Muscle of leg (tissue), 11 donors: ENCODE measurements around the gene RADIL. TPM values are rescaled to one million over a fixed set of nuclear protein-coding genes. Genes with fewer than 3 reads are reported as not detected.
A peak's percentile ranks its signal among the peaks of the same experiment; 100 is the strongest.

Experiments used
- DNase-seq: peaks from one replicate; pipeline ENCODE4 v3.0.0; 2013
- H3K27ac ChIP-seq: one replicate; pipeline ENCODE4 v1.5.1; 2013; ENCODE audit warnings: mild to moderate bottlenecking, low read length, control low read depth
- H3K27me3 ChIP-seq: one replicate; pipeline ENCODE4 v1.6.1; 2013; ENCODE audit warnings: low read length; ENCODE audit not compliant: control insufficient read depth, insufficient read depth
- H3K36me3 ChIP-seq: one replicate; pipeline ENCODE4 v1.6.1; 2013; ENCODE audit warnings: low read length; ENCODE audit not compliant: control insufficient read depth, insufficient read depth
- H3K4me1 ChIP-seq: one replicate; pipeline ENCODE4 v1.6.1; 2013; ENCODE audit warnings: low read length; ENCODE audit not compliant: control insufficient read depth, insufficient read depth
- H3K4me3 ChIP-seq: one replicate; pipeline ENCODE4 v1.5.1; 2013; ENCODE audit warnings: low read length, control low read depth
- H3K9me3 ChIP-seq: replicated peaks from 2 replicates; pipeline ENCODE4 v1.6.1; 2013; ENCODE audit warnings: low read depth, low read length; ENCODE audit not compliant: control insufficient read depth
- WGBS: methylation state at CpG from one replicate; pipeline ENCODE4 v1.1.5; 2013; ENCODE audit warnings: missing lambda C conversion rate; ENCODE audit not compliant: insufficient coverage; 5-methylcytosine and 5-hydroxymethylcytosine counted together
- polyA plus RNA-seq, 8 donors: library from polyadenylated mRNA; unstranded; fragments of 120-200 nt; gene quantifications; one replicate each; pipeline versions ENCODE4 v1.2.1 to v1.2.3, GENCODE V29; 2013; ENCODE audit warnings: inconsistent platforms in 1 of 8, low replicate concordance in 1 of 8; ENCODE audit not compliant: insufficient read length in 8 of 8, insufficient read depth in 1 of 8
- total RNA-seq: library from RNA; stranded (reverse); fragments of 120-200 nt; gene quantifications from one replicate; pipeline ENCODE4 v1.2.4, GENCODE V29; 2013

The RADIL gene
- total and polyA plus RNA-seq, 9 donors, result 3.0 to 5.3 (median 3.6) TPM

DNA sequence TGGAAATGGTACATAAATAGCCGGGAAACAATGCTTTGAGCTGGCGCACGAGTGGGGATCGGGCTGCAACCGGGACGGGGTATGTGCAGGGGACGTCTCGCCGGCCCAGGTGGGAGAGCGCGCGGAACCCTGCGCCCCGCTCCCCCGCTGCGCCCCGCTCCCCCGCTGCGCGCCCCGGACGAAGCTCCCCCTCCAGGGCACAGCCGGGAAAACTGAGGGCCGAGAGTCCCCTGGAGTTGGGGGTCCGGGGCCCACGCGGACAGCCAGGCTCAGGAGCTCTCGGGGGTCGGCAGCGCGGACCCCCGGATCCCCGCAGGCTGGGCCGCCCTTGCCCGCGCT, 514 bp downstream of the RADIL start:
- Histone ChIP-seq H3K36me3 (no peaks in the 10 kb centered on the region), H3K4me1 (peaks cover 22% of the 10 kb centered on the region), H3K9me3 (no peaks in the 10 kb centered on the region), H3K4me3 (peak overlapping the region; percentile 34), H3K27ac (peak overlapping the region; percentile 94), H3K27me3 (peaks cover 16% of the 10 kb centered on the region)
- no peak for DNase-seq
- WGBS, result under 1% methylated on average over 36 of the region's 36 CpGs

DNA sequence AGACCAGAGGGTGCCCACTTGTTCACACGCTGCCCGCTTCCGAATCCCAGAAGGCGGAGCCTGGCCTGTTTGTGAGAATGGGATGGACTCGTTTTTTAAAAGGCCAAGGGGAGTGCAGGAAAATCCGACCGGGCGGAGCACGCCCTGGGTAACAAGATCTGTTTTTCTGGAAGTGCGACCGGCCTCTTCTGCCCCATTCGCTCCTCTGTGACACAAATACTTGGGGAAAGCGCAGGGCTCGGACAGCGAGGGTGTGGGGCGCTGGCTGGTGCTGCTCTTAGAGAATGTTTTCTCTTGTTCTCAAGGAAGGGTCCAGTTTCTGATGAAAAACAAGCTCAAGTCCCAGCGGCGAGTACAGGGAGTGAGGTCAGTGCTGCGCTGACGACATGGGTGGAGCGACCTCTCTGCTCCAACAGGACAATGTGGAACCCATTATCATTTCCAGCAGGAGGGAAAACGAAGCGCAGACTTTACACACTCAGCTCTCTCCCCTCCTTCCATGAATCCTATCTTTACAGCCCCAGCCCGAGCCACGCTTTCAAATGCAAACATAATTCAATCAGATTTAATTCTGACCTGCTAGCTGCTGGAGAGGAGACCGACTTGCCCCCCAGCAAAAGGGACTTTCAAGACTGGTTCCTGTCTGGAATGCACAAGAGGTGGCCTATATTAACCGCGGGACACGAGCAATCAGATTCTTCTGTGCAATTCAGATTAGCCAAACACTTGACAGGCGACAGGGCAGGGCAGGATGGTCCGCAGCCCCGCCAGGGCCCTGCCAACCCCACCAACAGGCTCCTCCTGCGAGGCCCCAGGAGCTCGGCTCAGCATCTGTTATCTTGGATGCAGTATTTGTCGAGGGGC, 1.1 kb downstream of the RADIL start:
- peak; percentile 96 for DNase-seq
- H3K36me3 ChIP-seq, result no peaks in the 10 kb centered on the region
- peaks cover 22% of the 10 kb centered on the region for H3K4me1 ChIP-seq
- H3K27ac ChIP-seq, result peak overlapping the region; percentile 94
- H3K27me3 ChIP-seq, result peaks cover 16% of the 10 kb centered on the region
- 2% methylated on average over 29 of the region's 35 CpGs for WGBS
- H3K4me3 ChIP-seq, result peak overlapping the region; percentile 34
- H3K9me3 ChIP-seq, result no peaks in the 10 kb centered on the region

DNA sequence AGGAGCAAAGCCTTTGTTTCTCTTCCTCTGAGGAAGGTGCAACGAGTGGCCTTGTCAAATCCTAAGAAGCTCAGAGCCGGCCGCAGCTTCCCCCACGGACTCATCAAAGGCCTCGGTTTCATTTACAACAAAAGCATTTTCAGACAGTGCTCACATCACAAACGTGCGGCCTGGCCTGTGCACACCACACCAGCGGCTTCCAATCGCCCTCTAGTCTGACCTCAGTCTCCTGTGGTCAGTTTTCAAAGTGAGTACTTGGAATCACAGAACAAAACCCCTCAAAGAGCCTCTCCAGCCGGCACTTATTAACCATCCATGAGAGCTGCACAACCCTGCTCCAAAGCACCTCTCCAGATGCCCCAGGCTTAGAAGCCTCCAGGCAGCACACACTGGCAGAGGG, 3.3 kb downstream of the RADIL start:
- Histone ChIP-seq H3K27ac (no peak overlapping the region), H3K36me3 (peaks cover 6% of the 10 kb centered on the region), H3K9me3 (no peaks in the 10 kb centered on the region), H3K4me1 (peaks cover 22% of the 10 kb centered on the region), H3K27me3 (peaks cover 16% of the 10 kb centered on the region), H3K4me3 (no peak overlapping the region)
- DNase-seq, result peak; percentile 32
- 8% methylated on average over 10 of the region's 10 CpGs for WGBS

DNA sequence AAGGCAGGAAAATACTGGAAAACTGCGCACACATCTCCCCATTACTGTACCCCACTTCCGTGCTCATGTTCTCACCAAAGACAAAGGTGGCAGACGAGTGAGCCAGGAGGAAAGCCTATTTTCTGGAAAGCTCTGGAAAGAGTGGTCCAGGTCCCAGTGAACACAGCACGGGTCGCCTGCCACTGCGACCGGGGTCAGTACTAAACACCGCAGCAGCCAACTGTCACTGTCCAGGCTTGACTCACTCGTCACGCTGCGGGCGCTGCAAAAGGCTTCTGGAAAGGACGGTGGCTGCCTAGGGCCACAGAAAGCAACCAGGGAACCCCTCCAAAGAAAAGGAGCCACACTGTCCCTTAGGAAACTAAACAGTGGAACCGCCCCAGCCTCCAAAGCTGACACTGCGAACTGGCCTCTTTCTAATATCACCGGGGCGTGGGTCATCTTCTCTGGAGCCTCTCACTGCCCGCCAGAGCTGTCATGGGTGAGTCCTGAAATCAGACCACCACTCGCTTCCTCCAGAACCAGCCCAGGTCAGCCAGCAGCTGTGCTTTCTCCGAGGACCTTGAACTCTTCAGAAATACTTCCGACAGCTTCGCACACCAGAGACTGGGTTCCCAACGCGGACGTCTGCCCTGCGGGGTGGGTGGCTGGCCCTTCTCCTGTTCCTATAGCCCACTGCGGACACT, 4.0 kb downstream of the RADIL start:
- Histone ChIP-seq H3K27me3 (peaks cover 16% of the 10 kb centered on the region), H3K36me3 (peaks cover 6% of the 10 kb centered on the region), H3K27ac (no peak overlapping the region), H3K9me3 (no peaks in the 10 kb centered on the region), H3K4me3 (no peak overlapping the region), H3K4me1 (peaks cover 22% of the 10 kb centered on the region)
- WGBS, result 70% methylated on average over 26 of the region's 27 CpGs
- DNase-seq, result no peak

DNA sequence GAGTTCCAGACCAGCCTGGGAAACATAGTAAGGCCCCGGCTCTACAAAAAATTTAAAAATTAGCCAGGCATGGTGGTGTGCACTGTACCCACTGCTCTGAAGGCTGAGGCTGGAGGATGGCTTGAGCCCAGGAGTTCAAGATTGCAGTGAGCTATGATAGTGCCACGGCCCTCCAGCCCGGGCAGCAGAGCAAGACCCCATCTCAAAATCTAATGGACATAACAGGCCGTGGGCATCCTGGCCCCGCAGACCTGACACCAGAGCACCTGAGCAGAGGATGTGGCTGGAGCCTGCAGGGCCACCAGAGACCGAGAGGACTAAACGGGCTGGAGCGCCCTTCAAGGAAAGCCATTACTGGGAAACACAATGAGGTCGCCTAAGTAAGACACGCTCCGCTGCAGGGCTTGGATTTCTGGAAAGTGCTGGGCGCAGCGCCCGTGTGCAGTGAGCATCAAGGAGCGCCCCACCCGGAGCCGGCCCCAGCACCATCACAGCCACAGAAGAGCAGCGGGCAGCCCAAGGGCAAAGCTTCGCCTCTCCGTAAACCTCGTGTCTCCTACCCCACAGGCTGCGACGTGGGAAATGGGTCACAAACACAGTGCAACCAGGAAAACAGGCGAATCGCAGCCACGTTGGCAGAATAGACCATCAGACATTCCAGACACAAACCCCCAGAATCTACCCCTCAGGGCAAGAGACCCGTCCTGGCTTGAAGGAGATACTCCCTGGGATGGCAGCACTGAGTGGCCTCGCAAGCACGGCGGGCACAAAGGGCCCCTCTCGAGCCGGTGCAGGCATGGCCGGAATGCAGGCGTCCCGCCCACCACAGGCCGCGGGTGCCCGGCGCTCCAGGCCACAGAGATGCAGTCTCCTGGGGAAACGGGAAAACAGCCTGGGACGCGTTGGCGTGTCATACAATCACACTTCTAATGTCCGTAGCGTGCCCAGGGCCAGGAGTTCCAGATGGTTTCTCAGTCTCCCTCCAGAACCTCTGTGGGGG, 4.9 kb downstream of the RADIL start:
- H3K36me3 ChIP-seq, result peaks cover 8% of the 10 kb centered on the region
- no peaks in the 10 kb centered on the region for H3K9me3 ChIP-seq
- 79% methylated on average over 34 of the region's 45 CpGs for WGBS
- H3K27ac ChIP-seq, result no peak overlapping the region
- peaks cover 10% of the 10 kb centered on the region for H3K27me3 ChIP-seq
- H3K4me1 ChIP-seq, result peaks cover 24% of the 10 kb centered on the region
- H3K4me3 ChIP-seq, result no peak overlapping the region
- no peak for DNase-seq

DNA sequence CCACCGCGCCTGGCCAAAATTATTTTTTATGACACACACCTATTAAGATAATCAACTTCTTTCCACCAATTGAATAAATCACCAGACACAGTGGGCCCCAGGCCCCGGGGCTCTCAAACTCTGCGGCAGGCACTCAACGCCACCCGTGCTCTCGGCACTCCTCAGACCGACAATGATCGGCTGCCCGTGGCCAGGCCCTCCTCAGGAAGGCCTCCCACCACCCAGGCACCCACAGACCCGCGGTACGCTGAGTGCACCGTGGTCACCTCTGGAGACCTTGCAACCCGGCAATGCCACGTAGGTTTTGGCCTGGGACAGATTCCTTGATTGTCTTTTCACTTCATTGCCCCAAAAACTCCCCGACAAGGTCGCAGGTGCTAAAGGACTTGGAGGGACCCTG, 6.9 kb downstream of the RADIL start:
- WGBS, result 94% methylated on average over 17 of the region's 18 CpGs
- no peak for DNase-seq
- Histone ChIP-seq H3K27ac (no peak overlapping the region), H3K9me3 (no peaks in the 10 kb centered on the region), H3K4me3 (no peak overlapping the region), H3K27me3 (peaks cover 6% of the 10 kb centered on the region), H3K36me3 (peaks cover 8% of the 10 kb centered on the region), H3K4me1 (peaks cover 12% of the 10 kb centered on the region)

DNA sequence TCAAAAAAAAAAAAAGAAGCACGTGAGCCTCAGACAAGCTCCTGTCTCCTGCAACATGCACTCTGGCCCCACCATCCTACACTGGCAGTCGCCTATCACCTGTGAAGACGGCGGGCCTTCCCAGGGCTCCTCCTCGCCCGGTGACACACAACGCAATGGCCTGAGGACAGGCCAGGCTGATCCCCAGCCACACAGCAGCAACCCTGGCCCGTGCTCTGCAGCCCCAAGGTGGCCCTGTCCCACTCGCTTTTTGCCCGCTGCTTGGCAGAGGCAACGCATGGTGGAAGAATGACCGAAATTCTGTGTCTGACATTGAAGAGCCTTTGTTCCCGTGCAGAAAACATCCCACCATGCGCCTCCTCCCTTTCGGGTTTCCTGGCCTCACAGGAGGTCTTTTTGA, 8.1 kb downstream of the RADIL start:
- no peak overlapping the region for H3K27ac ChIP-seq
- WGBS, result 92% methylated on average over 12 of the region's 15 CpGs
- no peak for DNase-seq

DNA sequence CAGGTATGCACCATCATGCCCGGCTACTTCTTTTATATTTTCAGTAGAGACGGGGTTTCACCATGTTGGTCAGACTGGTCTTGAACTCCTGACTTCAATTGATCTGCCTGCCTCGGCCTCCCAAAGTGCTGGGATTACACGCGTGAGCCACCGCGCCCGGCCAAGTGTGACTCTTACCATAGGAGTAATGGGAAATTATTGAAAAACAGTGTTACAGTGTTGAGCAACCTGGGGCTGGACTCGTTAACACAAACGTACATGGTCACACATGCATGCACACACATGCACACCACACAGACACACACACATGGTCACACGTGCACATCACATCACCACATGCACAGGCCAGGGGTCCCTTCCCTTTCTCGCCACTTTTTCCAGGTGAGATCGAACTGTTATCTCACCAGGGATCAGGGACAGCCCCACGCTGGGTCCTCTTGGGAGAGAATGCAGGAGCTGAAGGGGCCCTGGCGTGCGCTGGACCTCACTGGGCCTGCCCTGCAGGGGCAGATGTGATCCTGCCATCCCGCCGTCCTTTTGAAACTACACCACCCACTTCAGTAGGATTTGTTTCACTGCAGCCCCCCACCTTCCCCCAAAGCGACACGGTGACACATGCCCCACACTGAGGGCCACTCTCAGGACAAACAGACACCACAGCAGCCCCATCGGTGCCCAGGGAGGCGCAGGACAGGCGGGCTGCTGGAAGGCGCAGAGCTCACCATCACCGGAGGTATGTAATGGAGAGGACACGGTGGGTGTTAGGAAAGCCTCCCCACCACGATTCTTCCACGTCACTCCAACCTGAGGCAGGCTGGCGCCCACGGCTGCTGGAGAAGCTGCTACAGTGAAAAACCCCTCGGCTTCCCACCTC, 10.2 kb downstream of the RADIL start:
- peaks cover 1% of the 10 kb centered on the region for H3K9me3 ChIP-seq

More for the DNA sequence above, 8.1 kb downstream of the RADIL start:
- no peaks in the 10 kb centered on the region for H3K9me3 ChIP-seq
- H3K4me3 ChIP-seq, result no peak overlapping the region
- H3K36me3 ChIP-seq, result peaks cover 8% of the 10 kb centered on the region
- peaks cover 6% of the 10 kb centered on the region for H3K27me3 ChIP-seq
- H3K4me1 ChIP-seq, result peaks cover 11% of the 10 kb centered on the region

DNA sequence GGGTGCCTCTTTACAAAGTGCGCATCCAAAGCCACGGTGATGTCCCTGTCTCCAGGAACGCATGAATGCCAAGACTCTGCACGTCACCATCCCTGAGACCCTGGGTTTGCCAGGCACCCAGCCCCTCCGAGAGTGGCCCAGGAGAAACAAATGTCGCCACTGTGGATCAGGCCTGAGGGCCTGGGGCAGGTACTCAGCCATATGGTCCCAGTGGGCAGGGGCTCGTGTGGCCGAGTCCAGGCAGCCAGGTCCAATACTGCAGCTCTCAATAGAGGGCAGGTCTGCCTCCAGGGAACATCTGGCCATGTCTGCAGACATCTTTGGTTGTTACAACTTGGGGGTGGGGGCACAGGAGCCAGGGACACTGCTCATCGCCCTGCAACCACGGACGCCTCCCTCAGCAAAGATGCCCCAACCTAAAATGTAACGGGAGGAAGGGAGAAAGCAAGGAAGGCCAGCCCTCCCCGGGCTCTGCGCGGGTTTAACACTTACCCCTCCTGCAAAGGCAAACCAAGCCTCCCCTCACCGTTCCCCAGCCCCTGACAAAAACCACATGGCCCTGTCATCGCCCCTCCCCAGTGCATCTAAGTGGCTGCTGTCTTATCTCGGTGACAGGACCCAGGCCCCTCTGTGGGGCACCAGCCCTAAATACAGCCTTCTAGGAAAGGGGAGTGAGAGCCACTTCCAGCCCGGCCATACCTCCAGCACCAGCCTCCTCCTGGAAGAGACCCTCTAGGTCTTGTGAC, 11.4 kb downstream of the RADIL start:
- peaks cover 4% of the 10 kb centered on the region for H3K9me3 ChIP-seq
- peaks cover 2% of the 10 kb centered on the region for H3K27me3 ChIP-seq
- DNase-seq, result no peak
- WGBS, result 66% methylated on average over 9 of the region's 19 CpGs
- peaks cover 8% of the 10 kb centered on the region for H3K36me3 ChIP-seq
- peaks cover 2% of the 10 kb centered on the region for H3K4me1 ChIP-seq
- no peak overlapping the region for H3K27ac ChIP-seq
- no peak overlapping the region for H3K4me3 ChIP-seq

More for the DNA sequence above, 10.2 kb downstream of the RADIL start:
- Histone ChIP-seq H3K27me3 (peaks cover 2% of the 10 kb centered on the region), H3K36me3 (peaks cover 8% of the 10 kb centered on the region), H3K4me1 (peaks cover 2% of the 10 kb centered on the region), H3K4me3 (no peak overlapping the region), H3K27ac (no peak overlapping the region)
- DNase-seq, result no peak
- 84% methylated on average over 10 of the region's 31 CpGs for WGBS
